ENCODE measurements around the gene TAF3.

The TAF3 gene

GRCh38 chr10:8037941-8038894 lies 219.9 kb downstream of the TAF3 start:
- no peak for DNase-seq

- no peak for DNase-seq
Measured at GRCh38 chr10:8039321-8039881, 221.1 kb downstream of the TAF3 start.

DNA sequence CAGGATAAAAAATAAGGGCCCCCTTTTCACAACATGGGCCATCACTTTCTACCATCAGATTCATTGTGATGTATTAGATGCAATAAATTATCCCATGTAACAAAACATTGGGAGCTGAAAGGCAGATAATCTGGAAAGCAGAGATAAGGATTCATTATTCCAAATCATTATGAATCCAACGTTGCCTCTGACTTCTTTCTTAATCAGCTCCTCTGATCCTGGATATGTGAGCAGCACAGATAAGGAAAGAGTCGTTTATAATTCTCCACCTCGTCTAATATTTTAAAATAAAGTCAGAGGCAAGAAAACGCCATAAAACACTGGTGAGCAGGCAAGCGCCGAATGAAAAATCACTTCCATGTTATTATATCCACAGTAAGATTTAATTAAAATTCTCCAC lies 222.3 kb downstream of the TAF3 start:
- no peak for DNase-seq

DNA sequence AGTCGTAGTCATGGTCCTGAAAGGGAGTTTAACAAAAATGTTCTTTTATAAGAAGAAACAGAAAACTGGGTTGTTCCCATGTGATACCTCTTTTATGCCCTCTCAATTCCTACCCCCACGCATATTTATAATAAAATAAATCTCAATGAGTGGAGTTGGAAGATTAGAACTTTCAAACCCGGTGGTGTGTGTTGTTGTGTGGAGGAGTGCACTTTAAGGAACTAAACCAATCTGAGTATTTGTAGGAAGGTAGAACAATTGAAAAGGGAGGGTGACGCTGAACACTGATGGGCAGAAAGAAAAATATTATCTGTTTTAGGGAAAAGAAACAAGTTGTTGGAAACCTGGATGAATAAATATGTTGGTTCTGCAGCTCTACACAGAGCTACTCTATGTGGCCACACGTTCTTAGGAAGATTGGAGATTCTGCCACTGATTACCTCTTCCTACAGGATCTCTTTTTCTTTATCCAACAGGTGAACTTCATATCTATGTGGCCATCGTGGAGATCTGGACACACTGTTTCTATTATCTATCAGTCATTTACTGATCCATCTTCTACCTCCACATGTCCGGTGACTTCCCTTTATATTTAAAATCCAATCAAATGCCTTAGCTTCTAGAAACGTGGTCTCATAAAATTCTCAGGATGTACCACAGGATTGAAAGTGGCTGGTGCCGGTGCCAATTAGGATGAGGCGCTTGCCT lies 223.1 kb downstream of the TAF3 start:
- no peak for DNase-seq

DNA sequence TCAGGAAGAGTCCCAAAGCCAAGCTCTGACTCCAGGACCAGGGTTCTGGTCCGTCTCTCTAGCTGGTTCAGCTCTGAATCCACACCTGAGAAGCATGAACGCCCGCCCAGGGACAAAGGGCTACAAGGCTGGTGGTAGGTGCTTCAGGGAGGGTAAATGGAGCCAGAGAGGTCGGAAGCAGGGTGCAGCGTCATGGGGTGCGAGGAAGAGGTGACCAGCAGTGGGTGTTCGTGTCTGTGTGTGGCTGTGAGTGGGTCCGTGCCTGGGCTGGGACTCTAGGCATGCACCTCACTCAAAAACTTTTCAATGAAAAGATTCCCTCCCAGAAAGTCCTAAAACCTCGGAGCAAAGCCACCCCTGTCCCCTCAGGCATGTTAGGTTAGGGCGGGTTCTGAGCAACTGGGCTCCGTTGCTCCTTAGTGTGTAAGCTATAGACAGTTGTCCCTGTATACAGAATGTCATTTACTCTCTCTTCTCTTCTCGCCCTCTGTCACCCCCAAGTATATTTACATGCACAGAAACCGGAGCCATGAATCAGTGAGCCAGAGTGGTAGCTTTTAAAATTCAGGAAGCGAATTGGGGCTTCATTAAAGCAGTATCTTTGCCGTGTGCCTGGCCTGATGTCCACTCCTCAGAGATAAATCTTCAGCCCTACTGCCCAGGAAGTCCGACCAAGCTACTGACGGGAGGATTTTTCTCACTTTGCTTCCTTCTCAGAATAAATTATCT lies 223.9 kb downstream of the TAF3 start:
- DNase-seq: no peak

DNA sequence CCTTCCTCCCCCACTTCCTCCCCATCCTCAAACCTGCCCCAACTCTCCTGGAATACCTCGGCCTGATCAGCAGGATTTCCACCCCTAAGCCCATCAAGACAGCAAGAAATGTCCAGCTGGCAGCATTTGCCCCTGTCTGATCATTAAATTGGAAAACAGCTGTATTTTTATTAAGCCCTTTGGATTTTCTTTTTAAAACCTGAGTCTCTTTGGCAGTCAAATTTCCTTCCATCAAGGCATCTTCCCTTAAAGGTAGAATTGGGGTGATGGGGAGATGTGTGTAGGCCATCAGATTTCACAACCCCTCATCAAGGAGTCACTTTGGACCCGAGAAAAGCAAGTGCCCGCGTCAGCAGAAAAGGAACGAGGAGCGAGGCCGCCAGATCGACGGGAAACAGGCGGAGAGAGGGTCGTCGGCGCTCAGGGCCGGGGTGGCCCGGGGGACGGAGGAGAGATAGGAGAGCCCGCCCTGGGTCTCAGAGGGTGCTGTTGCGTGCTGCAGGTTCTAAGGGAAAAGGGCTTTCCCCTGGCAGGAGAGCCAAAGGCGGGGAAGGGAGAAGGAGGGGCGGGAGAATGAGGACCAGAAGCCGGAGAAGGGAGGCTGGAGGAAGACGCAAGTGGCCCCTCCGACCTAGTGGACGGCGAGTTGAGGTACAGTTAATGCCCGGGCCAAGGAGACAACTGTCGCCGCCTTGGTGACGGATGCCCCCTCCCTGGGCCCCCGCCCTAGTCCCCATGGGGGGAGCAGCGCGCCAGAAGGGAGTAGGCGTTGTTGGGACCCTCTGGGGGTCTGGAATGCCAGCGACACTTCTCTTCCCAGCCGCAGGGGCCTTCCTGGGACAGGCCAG lies 224.6 kb downstream of the TAF3 start:
- DNase-seq: no peak

- DNase-seq: no peak
Measured at GRCh38 chr10:8043569-8044306, 225.4 kb downstream of the TAF3 start.

- DNase-seq: no peak
Measured at GRCh38 chr10:8044331-8044907, 226.1 kb downstream of the TAF3 start.

DNA sequence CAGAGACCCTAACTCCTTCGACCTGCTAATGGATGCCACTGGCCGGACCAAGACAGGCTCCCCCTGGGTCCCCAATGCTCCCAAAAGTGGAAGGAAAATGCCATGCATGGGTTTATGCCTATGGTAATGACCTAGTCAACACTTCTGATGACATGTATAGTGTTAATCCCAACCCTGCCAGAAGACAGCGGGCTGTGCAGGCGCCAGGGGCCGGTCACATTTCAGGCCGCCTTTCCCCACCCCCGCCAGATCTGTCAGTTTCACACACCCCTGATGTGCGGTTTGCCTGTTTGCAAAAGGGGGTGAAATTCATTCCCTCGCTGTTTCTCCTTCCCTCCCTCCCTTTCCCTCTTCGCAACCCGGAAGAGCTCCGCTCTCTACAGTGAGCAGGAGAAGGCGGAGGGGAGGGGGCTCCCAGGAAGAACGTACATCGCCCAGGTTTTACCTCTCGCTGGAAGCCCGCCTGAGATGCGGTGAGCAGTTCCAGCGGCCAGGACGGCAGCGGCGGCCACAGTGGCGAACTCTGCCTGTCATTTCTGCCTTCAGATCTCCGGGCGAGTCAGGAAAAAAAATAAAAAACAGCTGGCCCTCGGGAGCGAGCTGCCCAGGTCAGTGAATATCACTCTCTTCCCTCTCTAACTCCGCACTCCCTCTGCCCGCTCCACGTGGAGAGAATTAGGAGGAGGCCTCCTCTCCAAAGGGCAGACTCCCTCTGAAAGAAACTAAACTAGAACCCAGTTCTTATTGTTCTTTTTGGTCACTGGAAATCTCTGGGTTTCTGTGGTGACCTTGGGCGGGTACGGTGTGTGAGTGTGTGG lies 226.8 kb downstream of the TAF3 start:
- DNase-seq: no peak

- DNase-seq: no peak
Measured at GRCh38 chr10:8045726-8046494, 227.6 kb downstream of the TAF3 start.

GRCh38 chr10:8047452-8048280 lies 229.4 kb downstream of the TAF3 start:
- DNase-seq: no peak

DNA sequence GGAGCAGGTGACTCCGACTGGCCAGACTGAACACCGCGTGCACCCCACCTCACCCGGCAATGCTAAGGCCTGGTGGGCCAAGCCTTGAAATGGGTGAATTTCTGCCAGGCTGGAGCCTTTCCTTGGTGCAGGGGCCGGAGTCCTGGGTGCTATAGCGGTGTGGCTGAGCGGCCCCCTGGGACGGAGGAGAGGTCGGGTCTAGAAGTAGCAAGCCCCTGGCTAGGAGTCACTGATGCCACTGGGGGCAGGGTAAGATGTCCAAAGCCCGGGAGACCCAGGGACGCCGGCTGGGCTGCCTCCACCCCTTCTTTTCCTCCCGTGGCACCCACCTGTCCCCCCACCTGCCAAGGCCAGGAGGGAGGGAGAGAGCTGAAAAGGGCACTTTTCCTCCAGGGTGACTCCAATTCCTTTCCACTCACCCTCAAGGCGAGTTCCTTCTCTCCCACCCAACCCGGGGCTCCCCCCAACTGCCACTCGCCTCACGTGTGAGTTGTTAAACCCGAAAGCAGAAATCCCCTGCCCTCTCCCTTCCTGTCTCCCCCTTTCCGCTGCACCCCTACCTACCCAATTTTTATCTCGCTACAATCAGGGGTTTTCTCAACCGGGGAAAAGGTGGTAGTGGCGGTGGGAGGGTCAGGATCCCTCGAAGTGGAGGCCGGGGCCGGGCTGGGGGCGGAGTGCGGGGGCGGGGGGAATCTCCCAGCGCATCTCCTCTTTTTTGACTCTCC lies 230.1 kb downstream of the TAF3 start:
- DNase-seq: no peak

DNA sequence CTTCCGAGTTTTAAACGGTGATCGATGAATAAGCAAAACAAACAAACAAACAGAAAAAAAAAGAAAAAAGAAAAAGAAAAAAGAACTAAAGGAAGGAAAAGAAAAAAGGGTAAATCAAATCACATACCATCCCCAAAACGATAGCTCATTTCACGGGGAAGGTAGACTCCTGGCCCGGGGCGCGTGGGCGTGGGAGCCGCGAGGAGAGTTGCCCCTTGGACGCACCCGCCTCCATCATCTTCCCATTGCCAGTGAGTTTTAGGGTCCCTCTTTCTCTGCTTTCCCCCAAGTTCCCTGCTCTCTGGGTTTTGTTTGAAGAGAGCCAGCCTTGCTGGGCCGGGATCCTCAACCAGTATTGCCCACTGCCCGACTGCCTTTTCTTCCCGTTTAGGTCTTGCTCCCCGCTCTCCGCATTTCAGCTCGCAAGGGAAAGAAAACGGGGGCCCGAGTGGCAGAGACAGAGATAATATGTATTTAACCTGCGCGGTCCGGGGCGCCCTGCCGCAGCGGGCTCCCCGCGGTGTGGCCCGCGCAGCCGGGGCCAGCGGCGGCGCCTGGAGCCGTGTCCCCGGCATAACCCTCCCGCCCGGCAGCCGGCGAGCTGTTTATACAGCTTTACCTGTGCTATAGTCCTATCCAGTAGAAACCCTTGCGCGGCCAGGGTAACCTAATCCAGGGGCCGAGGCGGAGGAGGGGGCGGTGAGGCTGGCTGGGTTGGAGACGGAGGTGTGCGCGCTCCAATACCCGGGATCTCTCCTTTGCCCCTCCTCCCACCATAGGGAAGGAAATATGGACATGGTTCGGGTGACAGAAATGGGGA lies 230.9 kb downstream of the TAF3 start:
- DNase-seq: no peak

DNA sequence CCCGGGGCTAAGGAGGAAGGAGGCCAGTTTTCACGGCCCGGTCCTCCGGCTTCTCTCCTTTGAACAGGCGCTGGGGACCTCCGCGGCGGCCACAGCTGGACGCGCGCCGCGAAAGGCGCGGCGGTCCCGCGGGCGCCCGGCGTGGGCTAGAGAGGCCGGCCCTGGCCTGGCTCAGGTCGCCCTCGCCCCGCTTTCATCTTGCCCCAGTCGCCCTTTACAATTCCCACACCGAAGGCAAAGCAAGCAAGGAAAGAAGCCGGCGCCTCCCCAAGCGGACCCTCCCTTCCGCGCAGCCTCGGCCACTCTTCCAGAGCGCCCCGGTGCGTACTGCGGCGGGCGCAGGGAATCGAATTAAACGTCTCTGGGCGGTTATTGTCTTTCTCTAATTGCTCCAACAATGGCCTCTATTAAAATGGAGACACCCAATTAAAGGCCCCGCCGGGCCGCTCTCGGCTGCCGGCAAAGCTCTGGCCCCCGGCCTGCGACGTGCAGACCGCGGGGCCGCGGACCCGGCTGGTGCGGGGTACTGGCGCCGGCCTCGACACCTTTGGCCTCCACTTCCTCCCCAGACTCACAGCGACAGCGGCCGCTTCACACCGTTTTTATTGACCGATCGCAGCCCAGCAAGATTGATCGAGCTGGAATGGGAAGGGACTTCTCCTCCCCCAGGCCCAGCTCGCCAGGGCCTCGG lies 231.7 kb downstream of the TAF3 start:
- DNase-seq: no peak

- no peak for DNase-seq
Measured at GRCh38 chr10:8050556-8051108, 232.3 kb downstream of the TAF3 start.

Data from NCI-H524 treated with DMSO at 0.1 percent for 48 hours (cell line).